GM18909 (cell line): ENCODE results near the gene RANBP17.
"Not testable (repeated sequence)": the region's sequence is repeated elsewhere in the genome, so short reads cannot be mapped to it uniquely, and the experiment has no call there.

Experiments
- ATAC-seq: cut with Tn5 transposase; IDR thresholded peaks from one replicate; pipeline ENCODE4 v1.9.1; 2021; ENCODE audit warnings: mild to moderate bottlenecking; ENCODE audit not compliant: unreplicated experiment, poor library complexity

RANBP17 gene

DNA sequence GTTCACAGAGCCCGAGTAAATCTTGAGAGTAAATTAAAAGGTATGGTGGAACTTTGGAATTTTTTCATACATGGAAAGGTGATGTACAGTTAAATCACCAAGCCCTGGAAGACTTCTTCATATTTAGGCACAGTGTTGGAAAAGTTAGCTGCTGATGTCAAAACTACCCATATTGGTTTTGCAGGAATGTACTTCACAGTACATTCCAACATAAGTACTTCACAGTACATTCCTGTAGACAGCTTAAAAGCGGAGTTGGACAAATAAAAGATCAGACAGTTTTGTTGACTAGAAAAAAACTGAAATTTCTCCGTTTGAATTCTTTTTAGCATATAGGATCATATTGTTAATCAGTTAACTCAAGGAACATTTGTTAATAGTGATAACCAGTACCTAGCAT, 1.8 kb downstream of the RANBP17 start:
- no peak for ATAC-seq

DNA sequence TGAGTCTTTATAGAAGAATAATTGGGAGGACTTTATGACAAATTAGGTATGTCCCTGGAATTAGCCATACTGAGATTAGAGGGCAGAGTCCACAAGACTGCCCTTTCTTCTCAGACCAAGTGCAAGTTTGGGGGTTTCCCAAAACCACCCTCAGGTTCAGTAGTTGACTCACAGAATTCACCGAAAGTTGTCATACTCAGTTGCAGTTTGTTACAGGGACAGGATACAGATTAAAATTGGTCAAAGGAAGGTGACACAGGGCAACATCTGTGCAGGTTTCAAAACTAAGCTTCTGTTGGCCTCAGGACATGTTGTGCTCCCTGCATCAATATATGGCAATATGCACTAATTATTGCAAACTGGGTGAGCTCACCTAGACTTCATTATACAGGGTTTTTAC, 3.8 kb downstream of the RANBP17 start:
- peak; percentile 82 for ATAC-seq

DNA sequence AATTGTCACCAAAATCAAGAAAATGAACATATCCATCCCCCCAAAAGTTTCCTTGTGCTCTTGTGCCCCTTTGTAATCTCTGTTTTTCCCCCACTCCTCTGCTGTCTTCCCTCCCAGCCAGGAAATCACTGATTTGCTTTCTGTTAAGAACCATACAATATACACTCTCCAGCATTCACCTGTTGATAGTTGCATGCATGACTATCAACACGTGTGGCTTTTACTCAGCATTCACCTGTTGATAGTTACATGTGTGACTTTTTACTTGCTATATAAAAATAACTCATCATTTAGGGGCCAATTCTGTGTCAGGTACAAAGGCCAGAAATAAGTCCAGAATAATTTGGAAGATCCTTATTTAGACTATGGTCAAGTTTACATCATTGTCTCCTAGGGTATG, 6.0 kb downstream of the RANBP17 start:
- no peak for ATAC-seq

DNA sequence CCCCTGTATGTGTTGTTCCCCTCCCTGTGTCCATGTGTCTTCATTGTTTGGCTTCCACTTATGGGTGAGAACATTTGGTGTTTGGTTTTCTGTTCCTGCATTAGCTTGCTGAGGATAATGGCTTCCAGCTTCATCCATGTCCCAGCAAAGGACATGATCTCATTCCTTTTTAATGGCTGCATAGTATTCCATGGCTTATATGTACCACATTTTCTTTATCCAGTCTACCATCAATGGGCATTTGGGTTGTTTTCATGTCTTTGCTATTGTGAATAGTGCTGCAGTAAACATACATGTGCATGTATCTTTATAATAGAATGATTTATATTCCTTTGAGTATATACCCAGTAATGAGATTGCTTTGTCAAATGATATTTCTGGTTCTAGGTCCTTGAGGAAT, 8.6 kb downstream of the RANBP17 start:
- ATAC-seq, result not testable (repeated sequence)

DNA sequence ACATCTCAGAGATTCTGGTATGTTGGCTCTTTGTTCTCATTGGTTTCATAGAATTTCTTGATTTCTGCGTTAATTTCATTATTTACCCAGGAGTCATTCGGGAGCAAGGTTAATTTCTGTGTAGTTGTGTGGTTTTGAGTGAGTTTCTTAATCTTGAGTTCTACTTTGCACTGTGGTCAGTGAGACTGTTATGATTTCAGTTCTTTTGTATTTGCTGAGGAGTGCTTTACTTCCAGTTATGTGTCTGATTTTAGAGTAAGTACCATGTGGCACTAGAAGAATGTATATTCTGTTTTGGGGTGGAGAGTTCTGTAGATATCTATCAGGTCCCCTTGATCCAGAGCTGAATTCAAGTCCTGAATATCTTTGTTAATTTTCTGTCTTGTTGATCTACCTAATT, 12.2 kb downstream of the RANBP17 start:
- no peak for ATAC-seq

DNA sequence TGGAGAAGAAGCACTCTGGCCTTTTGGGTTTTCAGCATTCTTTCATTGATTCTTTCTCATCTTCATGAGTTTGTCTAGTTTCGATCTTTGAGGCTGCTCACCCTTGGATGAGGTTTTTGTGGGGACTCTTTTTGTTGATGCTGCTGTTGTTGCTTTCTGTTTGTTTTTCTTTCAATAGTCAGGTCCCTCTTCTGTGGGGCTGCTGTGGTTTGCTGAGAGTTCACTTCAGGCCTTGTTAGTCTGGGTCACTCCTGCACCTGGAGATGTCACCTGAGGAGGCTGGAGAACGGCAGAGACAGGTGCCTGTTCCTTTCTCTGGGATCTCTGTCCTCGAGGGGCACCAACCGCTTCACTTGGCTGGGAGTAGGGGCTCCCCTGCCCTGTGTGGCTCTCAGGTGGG, 14.0 kb downstream of the RANBP17 start:
- ATAC-seq, result no peak

DNA sequence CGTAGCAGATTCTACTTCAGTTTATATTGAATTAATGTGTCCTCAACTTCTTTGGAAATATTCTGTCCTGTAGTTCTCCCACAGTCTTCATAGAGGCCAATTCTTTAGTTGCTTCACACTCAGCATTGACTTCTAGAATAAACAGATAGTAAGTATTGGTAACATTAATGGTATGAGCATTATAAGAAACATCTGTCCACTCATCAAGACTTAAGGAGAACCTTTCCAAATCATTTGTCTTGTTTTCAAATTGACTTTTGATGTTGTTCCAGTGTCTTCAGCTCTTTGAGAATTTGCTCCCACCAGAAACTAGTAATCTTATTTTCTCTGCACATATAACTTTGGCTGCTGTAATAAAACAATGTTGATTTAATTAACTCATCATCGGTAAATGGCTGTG, 18.3 kb downstream of the RANBP17 start:
- no peak for ATAC-seq

DNA sequence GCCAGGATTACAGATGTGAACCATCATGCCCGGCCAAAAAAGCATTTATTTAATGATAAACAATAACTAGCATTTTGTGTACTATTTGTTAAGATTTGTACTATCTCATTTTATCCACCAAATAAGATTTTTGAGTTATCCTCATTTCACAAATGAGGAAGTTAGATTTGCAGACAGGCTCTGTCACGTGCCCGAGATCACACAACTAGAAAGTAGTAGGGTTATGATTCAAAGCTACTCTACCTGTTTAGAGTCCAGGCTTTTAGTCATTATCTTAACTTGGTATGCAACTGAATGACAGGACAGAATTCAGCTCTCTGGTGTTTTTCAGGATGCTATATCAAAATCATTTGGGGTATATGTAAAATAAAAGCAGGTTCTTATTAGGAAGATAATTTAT, 20.5 kb downstream of the RANBP17 start:
- no peak for ATAC-seq

DNA sequence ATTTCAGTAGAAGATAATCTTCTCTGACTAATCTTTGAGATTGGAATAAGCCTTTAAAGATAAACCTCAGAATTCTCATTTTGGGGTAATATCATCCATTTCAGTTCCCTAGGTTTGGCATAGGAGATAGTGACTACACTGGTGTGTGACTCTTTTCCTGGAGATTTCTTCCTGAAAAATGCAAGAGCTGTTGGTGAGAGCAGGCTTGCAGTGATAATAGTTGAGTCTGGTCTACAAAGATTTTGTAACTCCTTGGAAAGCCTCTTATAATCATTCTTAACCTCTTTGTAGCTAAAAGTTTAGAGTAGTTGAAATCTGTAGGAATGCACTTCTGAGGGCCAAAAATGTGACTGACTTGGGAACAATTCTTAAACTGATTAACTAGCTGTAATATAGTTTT, 23.4 kb downstream of the RANBP17 start:
- ATAC-seq, result no peak

DNA sequence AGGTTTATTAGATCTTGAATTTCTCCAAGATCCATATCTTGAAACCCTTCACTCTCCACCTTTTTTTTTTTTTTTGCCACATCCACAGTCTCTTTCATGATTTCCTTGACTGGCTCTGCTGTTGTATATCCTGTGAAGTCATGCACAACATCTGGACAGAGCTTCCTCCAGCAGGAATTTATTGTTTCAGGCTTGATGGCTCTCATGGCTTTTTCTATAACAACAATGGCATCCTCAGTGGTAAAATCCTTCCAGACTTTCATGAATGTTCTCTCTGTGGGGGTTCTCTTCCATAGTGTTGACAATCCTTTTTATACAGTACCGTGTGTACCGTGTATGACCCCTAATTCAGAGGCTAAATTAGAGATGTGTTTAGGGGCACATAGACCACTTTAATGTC, 24.0 kb downstream of the RANBP17 start:
- no peak for ATAC-seq

DNA sequence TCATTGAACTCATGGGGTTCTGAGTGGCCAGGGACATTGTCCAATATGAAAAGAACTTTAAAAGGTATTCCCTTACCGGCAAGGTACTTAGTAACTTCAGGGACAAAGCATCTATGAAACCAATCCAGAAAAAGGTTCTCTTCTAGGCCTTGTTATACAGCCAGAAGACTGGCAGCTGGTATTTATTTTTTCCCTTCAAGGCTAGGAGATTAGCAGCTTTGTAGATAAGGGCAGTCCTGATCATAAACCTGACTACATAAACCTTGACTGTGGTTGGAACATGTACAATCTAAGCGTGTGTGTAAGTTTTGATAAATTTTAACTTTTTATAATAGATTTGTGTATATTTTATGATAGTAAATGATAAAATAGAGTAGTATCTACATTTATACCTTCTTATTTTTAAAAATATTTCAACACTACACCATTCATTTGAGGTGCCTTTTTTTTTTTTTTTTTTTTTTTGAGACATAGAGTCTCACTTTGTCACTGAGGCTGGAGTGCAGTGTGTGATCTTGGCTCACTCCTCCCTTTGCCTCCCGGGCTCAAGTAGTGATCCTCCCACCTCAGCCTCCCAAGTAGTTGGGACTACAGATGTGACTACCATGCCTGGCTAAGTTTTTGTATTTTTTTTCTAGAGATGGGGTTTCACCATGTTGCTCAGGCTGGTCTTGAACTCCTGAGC, 24.5 kb downstream of the RANBP17 start:
- ATAC-seq, result no peak

DNA sequence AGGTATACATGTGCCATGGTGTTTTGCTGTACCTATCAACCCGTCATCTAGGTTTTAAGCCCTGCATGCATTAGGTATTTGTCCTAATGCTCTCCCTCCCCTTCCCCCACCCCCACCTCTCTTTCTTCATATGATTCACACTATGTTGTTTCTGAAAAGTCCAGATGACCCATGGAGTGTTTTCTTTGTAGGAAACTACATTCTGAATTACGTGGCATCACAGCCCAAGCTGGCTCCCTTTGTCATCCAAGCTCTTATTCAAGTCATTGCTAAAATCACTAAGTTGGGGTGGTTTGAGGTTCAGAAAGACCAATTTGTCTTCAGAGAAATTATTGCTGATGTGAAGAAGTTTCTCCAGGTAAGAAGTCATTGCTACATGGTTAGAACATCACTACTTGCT, 30.4 kb downstream of the RANBP17 start:
- ATAC-seq, result no peak

DNA sequence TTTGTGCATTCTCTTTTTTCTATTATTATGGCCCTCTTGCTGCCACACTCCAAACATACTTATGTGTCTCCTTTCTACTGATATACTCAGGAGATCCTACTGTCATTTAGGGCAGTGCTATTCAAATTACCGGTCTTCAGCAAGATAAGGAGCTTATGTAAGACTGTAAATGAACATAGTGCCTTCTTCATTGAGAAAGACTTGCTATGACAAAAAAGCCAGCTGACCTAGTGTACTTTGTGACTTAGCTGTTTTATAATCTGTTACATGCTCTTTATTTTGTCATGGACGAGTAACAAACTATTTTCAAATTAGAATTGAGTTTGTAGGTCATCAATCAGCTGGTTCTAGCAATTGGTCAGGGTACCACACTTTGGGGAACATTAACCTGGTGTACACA, 32.8 kb downstream of the RANBP17 start:
- no peak for ATAC-seq

DNA sequence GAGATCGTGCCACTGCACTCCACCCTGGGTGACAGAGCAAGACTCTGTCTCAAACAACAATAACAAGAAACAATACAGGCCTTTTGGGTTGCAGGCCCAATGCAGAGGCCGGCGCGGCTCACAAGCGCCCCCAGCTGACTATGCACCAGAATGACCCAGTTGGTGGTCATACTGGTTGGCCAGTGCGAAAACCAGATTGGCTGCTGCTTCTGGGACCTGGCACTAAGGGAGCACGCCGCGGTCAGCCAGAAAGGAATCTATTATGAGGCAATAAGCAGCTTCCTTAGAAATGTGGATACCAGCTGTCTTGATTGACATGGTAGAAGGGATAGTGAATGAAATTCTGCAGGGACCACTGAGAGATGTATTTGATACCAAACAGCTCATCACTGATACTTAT, 35.0 kb downstream of the RANBP17 start:
- ATAC-seq, result no peak

DNA sequence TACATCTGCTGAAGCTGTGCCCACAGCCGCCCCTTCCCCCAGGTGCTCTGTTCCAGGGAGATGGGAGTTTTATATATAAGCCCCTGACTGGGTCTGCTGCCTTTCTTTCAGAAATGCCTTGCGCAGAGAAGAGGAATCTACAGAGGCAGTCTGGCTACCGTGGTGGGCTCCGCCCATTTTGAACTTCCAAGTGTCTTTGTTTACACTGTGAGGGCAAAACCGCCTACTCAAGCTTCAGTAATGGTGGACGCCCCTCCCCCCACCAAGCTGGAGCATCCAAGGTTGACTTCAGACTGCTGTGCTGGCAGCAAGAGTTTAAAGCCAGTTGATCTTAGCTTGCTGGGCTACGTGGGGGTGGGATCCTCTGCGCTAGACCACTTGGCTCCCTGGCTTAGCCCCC, 41.3 kb downstream of the RANBP17 start:
- ATAC-seq, result no peak

DNA sequence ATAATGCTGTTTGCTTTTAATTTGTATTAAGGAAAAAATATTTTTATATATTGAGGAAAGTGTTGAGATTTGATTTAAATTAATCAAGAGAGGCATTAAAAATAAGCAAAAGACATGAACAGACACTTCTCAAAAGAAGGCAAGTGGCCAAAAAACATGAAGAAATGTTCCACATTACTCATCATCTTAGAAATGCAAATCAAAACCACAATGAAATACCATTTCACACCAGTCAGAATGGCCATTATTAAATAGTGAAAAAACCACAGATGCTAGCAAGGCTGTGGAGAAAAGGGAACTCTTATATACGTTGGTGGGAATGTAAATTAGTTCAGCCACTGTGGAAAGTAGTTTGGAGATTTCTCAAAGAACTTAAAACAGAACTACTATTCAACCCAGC, 45.9 kb downstream of the RANBP17 start:
- no peak for ATAC-seq

DNA sequence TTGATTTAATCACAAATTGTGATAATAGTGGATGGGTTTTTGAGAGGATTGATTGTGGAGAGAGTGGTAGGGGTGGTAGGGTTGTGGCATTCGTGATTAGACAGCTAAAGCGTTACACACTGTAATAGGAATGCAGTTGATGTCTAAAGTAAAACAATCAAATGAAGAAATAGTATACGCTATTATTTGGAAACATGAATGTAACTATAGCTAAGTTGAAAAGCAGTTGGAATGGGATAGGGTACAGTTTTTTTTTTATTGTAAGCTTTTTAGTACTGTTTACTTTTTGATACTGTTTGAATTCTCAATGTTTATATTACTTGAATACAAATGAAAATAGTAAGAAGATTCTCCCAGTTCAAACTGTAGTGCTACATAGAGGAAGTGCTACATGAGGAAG, 51.8 kb downstream of the RANBP17 start:
- ATAC-seq, result no peak

DNA sequence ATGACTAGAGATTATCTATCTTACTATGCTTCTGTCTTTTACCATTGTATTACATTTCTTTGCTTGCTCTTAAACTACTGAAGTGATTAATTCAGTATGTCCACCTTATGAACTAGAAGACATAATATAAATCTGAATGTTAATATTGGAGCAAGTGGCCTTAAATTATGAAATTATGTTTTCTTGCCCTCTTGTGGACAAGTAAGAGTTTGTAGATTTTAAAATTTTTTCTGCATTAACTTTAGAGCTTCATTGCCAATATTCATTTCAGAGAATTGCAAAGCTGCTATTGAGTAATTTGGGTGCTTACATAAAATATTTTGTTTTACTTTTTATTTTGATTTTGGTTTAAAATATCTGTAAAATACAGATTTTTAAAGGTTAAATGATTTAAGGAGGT, 55.3 kb downstream of the RANBP17 start:
- no peak for ATAC-seq

DNA sequence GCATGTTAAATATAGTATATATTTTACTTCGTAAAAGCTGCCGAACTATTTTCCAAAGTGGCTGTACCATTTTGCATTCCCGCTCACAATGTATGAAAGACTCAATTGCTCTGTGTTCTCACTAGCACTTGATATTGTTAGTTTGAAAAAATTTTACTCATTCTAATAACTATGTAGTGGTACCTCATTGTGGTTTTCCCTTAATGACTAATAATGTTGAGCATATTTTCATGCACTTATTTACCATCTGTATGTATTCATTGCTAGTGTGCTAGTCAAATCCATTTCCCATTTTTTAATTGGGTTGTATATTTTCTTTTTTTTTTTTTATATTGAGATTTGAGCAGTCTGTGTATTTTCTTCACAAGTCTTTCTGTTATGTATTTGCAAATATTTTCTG, 58.4 kb downstream of the RANBP17 start:
- no peak for ATAC-seq

DNA sequence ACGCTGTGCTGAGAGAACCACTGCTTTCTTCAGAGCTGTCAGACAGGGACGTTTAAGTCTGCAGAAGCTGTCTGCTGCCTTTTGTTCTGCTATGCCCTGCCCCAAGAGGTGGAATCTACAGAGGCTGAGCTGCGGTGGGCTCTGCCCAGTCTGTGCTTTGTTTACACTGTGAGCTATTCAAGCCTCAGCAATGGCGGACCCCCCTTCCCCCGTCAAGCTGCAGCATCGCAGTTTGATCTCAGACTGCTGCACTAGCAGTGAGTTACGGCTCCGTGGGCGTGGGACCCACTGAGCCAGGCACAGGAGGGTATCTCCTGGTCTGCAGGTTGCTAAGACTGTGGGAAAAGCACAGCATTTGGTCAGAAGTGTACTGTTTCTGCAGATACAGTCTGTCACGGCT, 60.5 kb downstream of the RANBP17 start:
- ATAC-seq, result not testable (repeated sequence)

DNA sequence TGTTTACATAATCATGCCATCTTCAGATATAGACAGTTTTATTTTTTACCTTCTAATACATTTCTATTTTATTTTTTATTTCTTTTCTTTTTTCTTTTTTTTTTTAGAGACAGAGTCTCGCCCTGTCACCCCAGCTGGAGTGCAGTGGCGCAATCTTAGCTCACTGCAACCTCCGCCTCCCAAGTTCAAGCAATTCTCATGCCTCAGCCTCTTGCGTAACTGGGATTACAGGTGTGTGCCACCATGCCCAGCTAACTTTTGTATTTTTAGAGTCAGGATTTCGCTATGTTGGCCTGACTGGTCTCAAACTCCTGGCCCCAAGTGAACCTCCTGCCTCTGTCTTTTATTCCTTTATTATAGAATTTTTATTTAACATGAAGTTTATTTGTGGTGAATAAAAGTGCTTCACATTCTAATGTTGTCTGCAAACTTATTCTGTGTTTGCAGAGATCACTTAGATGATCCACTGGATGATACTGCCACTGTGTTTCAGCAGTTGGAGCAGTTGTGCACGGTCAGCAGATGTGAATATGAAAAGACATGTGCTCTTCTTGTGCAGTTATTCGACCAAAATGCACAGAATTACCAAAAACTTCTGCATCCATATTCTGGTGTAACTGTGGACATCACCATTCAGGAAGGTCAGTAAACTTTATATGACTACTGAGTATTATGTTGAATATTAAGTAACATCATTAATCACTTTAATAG, 62.2 kb downstream of the RANBP17 start:
- no peak for ATAC-seq

DNA sequence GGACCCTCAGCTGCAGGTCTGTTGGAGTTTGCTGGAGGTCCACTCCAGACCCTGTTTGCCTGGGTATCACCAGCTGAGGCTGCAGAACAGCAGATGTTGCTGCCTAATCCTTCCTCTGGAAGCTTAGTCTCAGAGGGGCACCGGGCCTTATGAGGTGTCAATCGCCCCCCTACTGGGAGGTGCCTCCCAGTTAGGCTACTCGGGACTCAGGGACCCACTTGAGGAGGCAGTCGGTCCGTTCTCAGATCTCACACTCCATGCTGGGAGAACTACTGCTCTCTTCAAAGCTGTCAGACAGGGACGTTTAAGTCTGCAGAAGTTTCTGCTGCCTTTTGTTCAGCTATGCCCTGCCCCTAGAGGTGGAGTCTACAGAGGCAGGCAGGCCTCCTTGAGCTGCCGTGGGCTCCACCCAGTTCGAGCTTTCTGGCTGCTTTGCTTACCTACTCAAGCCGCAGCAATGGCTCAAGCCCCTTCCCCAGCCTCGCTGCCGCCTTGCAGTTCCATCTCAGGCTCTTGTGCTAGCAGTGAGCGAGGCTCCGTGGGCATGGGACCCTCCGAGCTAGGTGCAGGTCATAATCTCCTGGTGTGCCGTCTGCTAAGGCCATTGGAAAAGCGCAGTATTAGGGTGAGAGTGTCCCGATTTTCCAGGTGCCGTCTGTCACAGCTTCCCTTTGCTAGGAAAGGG, 73.9 kb downstream of the RANBP17 start:
- not testable (repeated sequence) for ATAC-seq
